Measurements from ENCODE around the gene INS.
"Not testable (repeated sequence)": the region's sequence is repeated elsewhere in the genome, so short reads cannot be mapped to it uniquely, and the experiment has no call there.

INS gene

GRCh38 chr11:2202071-2202899 lies 41.3 kb upstream of the INS start:
- Mint-ChIP-seq H3K4me1 (peaks cover 2% of the 10 kb centered on the region), H3K4me3 (no peak overlapping the region), H3K27me3 (peaks cover 6% of the 10 kb centered on the region), H3K36me3 (no peaks in the 10 kb centered on the region), H3K27ac (no peak overlapping the region), H3K9me3 (peaks cover 2% of the 10 kb centered on the region)
- DNase-seq (ENCODE audit: low spot score in 2 of 2) (no peak), ATAC-seq (ENCODE audit: low read depth) (no peak)

- no peak overlapping the region for H3K4me3 Mint-ChIP-seq
- H3K4me1 Mint-ChIP-seq: peaks cover 10% of the 10 kb centered on the region
- ATAC-seq (ENCODE audit: low read depth) (no peak), DNase-seq (ENCODE audit: low spot score in 2 of 2) (no peak)
- peaks cover 2% of the 10 kb centered on the region for H3K9me3 Mint-ChIP-seq
- peaks cover 10% of the 10 kb centered on the region for H3K27me3 Mint-ChIP-seq
- H3K27ac Mint-ChIP-seq: no peak overlapping the region
- no peaks in the 10 kb centered on the region for H3K36me3 Mint-ChIP-seq
Observed at GRCh38 chr11:2201542-2201941, 40.5 kb upstream of the INS start.

GRCh38 chr11:2200957-2201519 lies 40.0 kb upstream of the INS start:
- Mint-ChIP-seq H3K27me3 (peaks cover 14% of the 10 kb centered on the region), H3K27ac (no peak overlapping the region), H3K4me1 (peaks cover 14% of the 10 kb centered on the region), H3K4me3 (no peak overlapping the region), H3K36me3 (no peaks in the 10 kb centered on the region), H3K9me3 (peaks cover 2% of the 10 kb centered on the region)
- ATAC-seq (ENCODE audit: low read depth): no peak
- DNase-seq (ENCODE audit: low spot score in 2 of 2): no peak

DNA sequence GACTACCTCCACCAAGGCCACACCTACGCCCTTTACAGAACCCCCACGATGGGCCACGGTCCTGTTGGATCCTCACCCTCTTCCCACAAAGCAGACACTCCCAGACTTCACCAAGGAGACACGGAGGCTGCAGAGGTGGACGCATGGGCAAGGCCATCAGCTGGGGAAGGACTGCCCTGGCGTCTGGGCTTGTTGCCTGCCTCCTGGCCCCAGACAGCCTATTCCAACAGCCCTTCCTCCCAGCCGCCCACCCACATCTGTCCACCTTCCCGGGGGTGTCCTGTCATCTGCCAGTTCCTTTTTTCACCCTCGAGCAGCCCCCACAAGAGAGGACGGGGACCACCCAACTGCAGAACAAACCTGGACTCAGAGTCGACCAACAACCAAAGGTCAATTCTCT lies 39.5 kb upstream of the INS start:
- Mint-ChIP-seq H3K27ac (no peak overlapping the region), H3K4me1 (peaks cover 14% of the 10 kb centered on the region), H3K27me3 (peaks cover 16% of the 10 kb centered on the region), H3K36me3 (no peaks in the 10 kb centered on the region), H3K4me3 (no peak overlapping the region), H3K9me3 (peaks cover 2% of the 10 kb centered on the region)
- ATAC-seq (ENCODE audit: low read depth) (no peak), DNase-seq (ENCODE audit: low spot score in 2 of 2) (no peak)

DNA sequence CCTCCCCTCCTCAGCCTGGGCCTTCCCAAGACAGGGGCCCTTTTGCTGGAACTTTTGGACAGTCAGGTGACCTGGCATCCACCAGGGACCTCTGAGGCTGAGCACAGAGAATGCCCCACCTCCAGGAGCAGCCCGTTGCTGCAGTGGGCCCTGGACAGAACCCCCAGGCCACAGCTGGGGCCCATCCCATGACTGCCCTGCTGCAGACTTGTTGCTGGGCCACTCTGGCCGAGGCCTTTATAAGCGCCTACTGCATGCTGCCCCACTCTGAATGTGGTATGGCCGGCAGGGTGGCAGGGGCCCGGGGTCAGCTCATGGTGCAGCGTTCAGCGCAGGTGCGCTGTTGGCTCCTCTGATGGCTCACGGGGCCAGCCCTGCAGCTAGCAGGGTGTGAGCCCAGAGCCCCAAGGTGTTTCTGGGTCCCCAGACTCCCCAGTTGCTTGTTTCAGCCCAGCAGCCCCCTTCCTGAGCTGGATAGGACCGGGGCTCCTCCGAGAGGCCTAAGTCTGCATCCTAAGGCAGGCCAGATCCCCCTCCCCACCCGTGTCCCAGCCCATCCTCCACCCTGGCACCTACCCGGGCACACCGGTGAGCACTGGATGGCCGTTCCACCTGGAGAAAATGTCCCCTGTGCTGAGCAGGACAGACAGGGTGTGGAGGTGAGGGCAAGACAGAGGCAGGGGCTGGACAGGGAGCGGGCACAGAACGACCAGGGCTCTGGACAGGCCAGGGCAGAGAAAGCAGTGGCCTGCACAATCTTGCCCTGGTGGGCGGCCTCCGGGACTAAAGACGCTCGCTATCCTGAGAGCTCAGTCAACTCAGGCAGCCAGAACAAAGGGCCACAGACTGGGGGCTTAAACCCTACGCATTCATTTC lies 38.7 kb upstream of the INS start:
- ATAC-seq (ENCODE audit: low read depth) (no peak), DNase-seq (ENCODE audit: low spot score in 2 of 2) (no peak)
- H3K4me3 Mint-ChIP-seq: no peak overlapping the region
- peaks cover 17% of the 10 kb centered on the region for H3K4me1 Mint-ChIP-seq
- peaks cover 18% of the 10 kb centered on the region for H3K27me3 Mint-ChIP-seq
- peaks cover 2% of the 10 kb centered on the region for H3K9me3 Mint-ChIP-seq
- no peak overlapping the region for H3K27ac Mint-ChIP-seq
- no peaks in the 10 kb centered on the region for H3K36me3 Mint-ChIP-seq

DNA sequence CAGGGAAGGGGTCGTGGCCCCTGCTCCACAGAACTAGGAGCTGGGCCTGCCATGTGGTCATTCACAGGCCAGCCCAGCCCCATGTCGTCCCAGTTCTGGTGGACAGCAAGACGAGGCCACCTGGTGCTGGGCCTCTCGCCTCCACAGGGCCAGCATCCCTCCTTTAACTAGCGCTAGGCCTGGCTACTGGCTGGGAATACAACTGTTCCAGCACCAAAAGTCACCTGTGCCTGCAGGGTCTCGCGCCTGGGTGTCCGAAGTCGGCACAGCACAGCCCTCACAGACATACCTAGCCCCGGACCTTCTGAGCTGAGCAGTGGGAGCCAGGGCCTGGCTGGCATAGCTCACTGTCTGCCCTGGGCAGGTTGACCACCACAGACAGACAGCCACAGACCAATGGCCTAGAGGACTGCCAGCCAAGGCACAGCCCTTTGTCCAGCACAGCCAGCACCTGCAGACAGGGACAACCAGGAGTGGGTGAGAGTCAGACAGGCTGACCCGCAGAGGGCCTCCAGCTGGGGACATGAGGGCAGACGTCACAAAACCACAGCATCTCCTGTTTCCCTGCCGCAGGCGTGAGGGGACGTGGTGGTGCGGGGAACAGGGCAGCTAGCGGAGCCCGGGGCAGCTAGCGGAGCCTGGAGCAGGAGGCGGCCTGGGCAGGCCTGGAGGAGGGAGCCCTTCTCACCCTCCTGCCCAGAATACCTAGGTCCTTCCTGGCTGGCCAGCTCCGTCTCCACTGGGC lies 37.8 kb upstream of the INS start:
- DNase-seq (ENCODE audit: low spot score in 2 of 2): no peak
- H3K9me3 Mint-ChIP-seq: peaks cover 2% of the 10 kb centered on the region
- H3K27me3 Mint-ChIP-seq: peaks cover 18% of the 10 kb centered on the region
- H3K4me1 Mint-ChIP-seq: peaks cover 17% of the 10 kb centered on the region
- H3K4me3 Mint-ChIP-seq: no peak overlapping the region
- no peak for ATAC-seq (ENCODE audit: low read depth)
- no peaks in the 10 kb centered on the region for H3K36me3 Mint-ChIP-seq
- no peak overlapping the region for H3K27ac Mint-ChIP-seq

GRCh38 chr11:2197771-2198520 lies 36.9 kb upstream of the INS start:
- ATAC-seq (ENCODE audit: low read depth) (no peak), DNase-seq (ENCODE audit: low spot score in 2 of 2) (no peak)
- Mint-ChIP-seq H3K36me3 (no peaks in the 10 kb centered on the region), H3K4me1 (peaks cover 17% of the 10 kb centered on the region), H3K27me3 (peaks cover 21% of the 10 kb centered on the region), H3K4me3 (no peak overlapping the region), H3K27ac (no peak overlapping the region), H3K9me3 (peaks cover 2% of the 10 kb centered on the region)

DNA sequence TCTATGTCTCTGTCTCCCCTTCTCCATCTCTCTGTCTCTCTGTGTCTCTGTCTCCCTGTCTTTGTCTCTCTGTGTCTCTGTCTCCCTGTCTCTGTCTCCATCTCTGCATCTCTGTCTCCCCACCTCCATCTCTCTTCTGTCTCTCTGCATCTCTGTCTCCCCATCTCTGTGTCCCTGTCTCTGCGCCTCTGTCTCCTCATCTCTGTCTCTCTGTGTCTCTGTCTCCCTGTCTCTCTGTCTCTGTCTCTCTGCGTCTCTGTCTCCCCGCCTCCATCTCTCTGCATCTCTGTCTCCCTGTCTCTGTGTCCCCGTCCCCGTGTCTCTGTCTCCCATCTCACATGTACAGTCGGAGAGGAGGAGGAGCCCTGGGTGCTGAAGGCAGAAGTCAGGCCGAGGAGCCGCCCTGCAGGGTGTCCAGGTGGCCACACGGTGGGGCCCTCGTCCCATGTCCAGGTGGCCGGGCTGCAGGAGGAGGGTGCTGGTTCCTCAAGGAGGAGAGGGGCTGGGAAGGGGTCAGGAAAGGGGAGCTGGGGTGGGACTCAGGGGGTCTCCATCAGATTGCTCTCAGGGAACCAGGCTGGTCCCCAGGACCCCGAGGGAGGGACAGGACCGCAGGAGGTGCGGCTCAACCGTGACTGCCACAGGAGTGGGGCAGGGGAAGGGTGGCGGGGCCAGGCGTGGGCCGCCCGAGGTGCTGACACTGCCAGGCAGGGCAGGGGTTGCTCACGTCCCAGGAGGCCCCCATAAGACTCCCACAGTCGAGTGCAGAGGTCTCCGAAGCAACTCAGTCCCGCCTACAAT lies 36.2 kb upstream of the INS start:
- H3K4me1 Mint-ChIP-seq: peaks cover 15% of the 10 kb centered on the region
- H3K4me3 Mint-ChIP-seq: no peak overlapping the region
- peaks cover 2% of the 10 kb centered on the region for H3K9me3 Mint-ChIP-seq
- H3K27me3 Mint-ChIP-seq: peaks cover 21% of the 10 kb centered on the region
- H3K27ac Mint-ChIP-seq: peak overlapping the region; percentile 3
- ATAC-seq (ENCODE audit: low read depth) (peak; percentile 95), DNase-seq (ENCODE audit: low spot score in 2 of 2) (peak; percentile 65 to 71)
- H3K36me3 Mint-ChIP-seq: no peaks in the 10 kb centered on the region

GRCh38 chr11:2195756-2196088 lies 34.7 kb upstream of the INS start:
- Mint-ChIP-seq H3K4me1 (peaks cover 18% of the 10 kb centered on the region), H3K9me3 (no peaks in the 10 kb centered on the region), H3K36me3 (no peaks in the 10 kb centered on the region), H3K27me3 (peaks cover 19% of the 10 kb centered on the region), H3K27ac (no peak overlapping the region), H3K4me3 (no peak overlapping the region)
- DNase-seq (ENCODE audit: low spot score in 2 of 2) (no peak), ATAC-seq (ENCODE audit: low read depth) (no peak)

DNA sequence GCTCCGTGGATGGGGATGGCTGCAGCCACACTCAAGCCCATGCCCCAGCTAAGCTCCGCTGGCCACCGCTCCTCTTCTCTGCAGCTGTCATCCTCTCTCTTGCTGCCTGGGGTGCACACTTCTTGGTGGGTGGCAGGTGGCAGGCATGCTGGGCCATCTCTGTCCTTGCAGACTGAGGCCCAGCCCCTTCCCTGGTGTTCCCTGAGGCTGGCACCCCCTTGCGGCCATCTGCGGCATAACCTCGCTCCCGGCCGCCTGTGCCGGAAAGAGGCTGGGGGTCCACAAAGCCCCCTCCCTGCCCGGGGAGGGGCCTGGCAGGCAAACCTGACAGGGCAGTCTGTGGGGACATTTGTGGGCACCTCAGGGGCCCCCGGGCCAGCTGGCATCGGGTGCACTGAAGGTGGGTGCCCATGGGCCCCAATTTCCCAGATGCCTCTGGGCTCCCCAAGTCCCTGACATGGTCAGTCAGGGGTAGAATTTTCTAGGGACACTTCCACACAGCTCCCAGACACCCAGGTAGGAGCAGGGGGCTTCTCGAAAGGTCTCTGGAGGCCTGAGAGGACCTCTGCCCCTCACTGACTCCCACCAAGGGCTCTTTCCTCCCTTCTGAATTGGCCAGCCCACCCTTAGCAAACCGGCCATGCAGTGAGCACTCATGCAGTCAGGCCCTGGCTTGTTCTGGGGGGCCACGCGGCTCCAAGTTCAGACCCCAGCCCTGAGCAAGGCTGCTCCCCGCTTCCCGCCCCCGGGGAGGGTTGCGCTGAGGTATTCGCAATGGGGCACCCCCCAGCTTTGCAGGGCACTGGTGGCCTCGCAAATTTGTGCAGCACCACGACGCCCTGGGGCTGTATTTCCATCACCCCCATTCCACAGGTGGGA lies 34.1 kb upstream of the INS start:
- H3K9me3 Mint-ChIP-seq: no peaks in the 10 kb centered on the region
- no peak overlapping the region for H3K27ac Mint-ChIP-seq
- H3K4me1 Mint-ChIP-seq: peaks cover 18% of the 10 kb centered on the region
- peaks cover 19% of the 10 kb centered on the region for H3K27me3 Mint-ChIP-seq
- no peaks in the 10 kb centered on the region for H3K36me3 Mint-ChIP-seq
- ATAC-seq (ENCODE audit: low read depth) (no peak), DNase-seq (ENCODE audit: low spot score in 2 of 2) (peak; percentile 42 to 68)
- H3K4me3 Mint-ChIP-seq: no peak overlapping the region

DNA sequence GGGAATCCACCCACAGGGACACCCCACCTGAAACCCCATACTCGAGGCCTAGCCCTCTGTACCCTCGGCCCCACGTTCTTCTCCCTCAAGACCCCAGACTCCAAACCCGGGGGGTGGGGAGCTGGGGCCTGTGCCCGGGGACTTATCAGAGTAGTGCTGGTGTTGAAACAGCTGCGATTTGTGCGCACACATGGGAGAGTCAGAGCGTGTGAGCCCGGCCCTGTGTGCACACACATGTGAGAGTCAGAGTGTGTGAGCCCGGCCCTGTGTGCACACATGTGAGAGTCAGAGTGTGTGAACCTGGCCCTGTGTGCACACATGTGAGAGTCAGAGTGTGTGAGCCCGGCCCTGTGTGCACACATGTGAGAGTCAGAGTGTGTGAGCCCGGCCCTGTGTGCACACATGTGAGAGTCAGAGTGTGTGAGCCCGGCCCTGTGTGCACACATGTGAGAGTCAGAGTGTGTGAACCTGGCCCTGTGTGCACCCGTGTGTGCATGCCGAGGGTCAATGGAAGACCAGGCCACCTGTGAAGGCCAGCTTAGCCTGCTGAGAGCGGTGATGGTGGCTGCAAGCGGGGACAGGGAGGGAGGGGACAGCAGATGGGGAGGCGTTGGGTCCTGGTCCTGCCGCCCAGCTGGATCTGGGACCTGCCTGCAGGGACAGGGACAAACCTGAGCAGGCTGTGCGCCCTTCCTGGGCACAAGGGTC lies 33.0 kb upstream of the INS start:
- DNase-seq (ENCODE audit: low spot score in 2 of 2); ATAC-seq (ENCODE audit: low read depth); H3K27ac Mint-ChIP-seq; H3K36me3 Mint-ChIP-seq; H3K9me3 Mint-ChIP-seq; H3K4me3 Mint-ChIP-seq: not testable (repeated sequence)
- peaks cover 18% of the 10 kb centered on the region for H3K4me1 Mint-ChIP-seq
- peaks cover 22% of the 10 kb centered on the region for H3K27me3 Mint-ChIP-seq

Measured in memory B cell (primary cell).